ENCODE measurements around the gene FGF3.

Gene FGF3

GRCh38 chr11:69803604-69804218 lies 15.5 kb downstream of the FGF3 start:
- DNase-seq (ENCODE audit: low read depth): no peak

- no peak for DNase-seq (ENCODE audit: low read depth)
These were observed 16.2 kb downstream of the FGF3 start for GRCh38 chr11:69803022-69803421.

- DNase-seq (ENCODE audit: low read depth): no peak
These were observed 16.6 kb downstream of the FGF3 start for GRCh38 chr11:69802590-69802989.

- peak; percentile 4 for DNase-seq (ENCODE audit: low read depth)
These were observed 17.5 kb downstream of the FGF3 start for GRCh38 chr11:69801513-69802335.

GRCh38 chr11:69800278-69800677 lies 18.9 kb downstream of the FGF3 start:
- DNase-seq (ENCODE audit: low read depth): no peak

- DNase-seq (ENCODE audit: low read depth): peak; percentile 46
These were observed 19.6 kb downstream of the FGF3 start for GRCh38 chr11:69799582-69799981.

GRCh38 chr11:69799097-69799496 lies 20.1 kb downstream of the FGF3 start:
- DNase-seq (ENCODE audit: low read depth): no peak

- no peak for DNase-seq (ENCODE audit: low read depth)
These were observed 21.3 kb downstream of the FGF3 start for GRCh38 chr11:69797737-69798528.

- peak; percentile 13 for DNase-seq (ENCODE audit: low read depth)
These were observed 22.1 kb downstream of the FGF3 start for GRCh38 chr11:69797156-69797555.

- no peak for DNase-seq (ENCODE audit: low read depth)
These were observed 23.2 kb downstream of the FGF3 start for GRCh38 chr11:69796063-69796462.

GRCh38 chr11:69791276-69792180 lies 27.7 kb downstream of the FGF3 start:
- DNase-seq (ENCODE audit: low read depth): peak; percentile 59

GRCh38 chr11:69788956-69789355 lies 30.3 kb downstream of the FGF3 start:
- DNase-seq (ENCODE audit: low read depth): no peak

- DNase-seq (ENCODE audit: low read depth): no peak
These were observed 31.3 kb downstream of the FGF3 start for GRCh38 chr11:69787906-69788305.

- no peak for DNase-seq (ENCODE audit: low read depth)
These were observed 31.8 kb downstream of the FGF3 start for GRCh38 chr11:69787457-69787856.

GRCh38 chr11:69781241-69781640 lies 38.0 kb downstream of the FGF3 start:
- DNase-seq (ENCODE audit: low read depth): no peak

GRCh38 chr11:69778373-69778772 lies 40.8 kb downstream of the FGF3 start:
- no peak for DNase-seq (ENCODE audit: low read depth)

GRCh38 chr11:69775163-69775755 lies 44.0 kb downstream of the FGF3 start, which contains the start of gene FGF4:
Gene FGF4, minus strand, starts transcription at chr11:69775341. Its CDS starts 257 bp downstream, at chr11:69775084.
- no peak for DNase-seq (ENCODE audit: low read depth)

- DNase-seq (ENCODE audit: low read depth): no peak
These were observed 44.7 kb downstream of the FGF3 start for GRCh38 chr11:69774354-69775162.

GRCh38 chr11:69773626-69774353 lies 45.4 kb downstream of the FGF3 start:
- no peak for DNase-seq (ENCODE audit: low read depth)

- no peak for DNase-seq (ENCODE audit: low read depth)
These were observed 47.8 kb downstream of the FGF3 start for GRCh38 chr11:69771466-69771865.
